Activated T-helper 1 cell treated with Interleukin-2 at 50 U/mL for 16 hours (primary cell): ENCODE results near the gene FTH1.
"Not testable (repeated sequence)": the region's sequence is repeated elsewhere in the genome, so short reads cannot be mapped to it uniquely, and the experiment has no call there.

Source experiments
- DNase-seq: peaks from one replicate; pipeline ENCODE4 v3.0.0-alpha.2; 2020; ENCODE audit warnings: low read depth

Gene FTH1

DNA sequence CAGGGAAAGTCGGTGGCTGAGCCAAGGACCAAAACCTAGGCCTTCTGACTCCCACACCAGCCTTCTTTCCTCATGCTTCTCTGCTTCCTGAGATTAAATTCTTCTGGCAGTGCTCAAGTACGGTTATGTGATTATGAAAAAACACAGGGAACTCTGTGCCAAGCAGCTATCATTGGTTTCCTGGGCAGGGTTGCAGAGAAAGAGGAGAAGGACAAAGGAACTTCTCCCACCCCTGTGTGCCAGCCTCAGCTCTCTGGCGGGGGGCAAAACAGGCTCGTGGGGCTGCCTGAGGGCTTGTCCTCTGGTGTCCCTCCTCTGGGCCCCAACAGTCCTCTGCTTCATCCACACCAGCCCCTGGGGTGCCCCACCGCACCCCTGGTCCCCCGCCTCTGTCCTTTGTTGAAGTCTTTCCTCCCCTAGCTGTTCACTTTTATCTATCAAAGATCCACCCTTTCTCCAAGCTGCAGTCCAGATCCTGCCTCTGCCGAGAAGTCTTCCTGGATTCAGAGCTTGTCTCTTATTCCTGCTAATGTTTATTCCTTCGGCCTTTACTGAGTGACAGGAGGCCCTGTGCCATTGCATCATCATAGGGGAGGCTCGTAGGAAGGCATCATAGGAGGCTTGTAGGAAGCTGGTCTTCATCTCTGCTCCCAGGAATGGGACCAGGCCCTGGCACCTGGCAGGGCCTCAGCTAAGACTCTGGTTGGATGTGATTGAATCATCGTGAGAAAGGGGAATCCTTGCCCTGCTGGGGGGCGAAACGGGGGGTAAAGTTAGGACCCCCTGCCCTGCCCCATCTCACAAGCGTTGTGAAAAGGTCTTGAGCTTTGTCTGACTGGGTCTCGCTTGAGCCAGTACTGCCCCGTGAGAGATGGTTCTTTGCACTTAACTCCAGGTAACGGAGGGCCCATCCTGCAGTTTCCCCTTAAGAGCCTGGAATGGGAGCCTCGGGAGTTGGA is 11.5 kb upstream of the FTH1 start:
- no peak for DNase-seq

DNA sequence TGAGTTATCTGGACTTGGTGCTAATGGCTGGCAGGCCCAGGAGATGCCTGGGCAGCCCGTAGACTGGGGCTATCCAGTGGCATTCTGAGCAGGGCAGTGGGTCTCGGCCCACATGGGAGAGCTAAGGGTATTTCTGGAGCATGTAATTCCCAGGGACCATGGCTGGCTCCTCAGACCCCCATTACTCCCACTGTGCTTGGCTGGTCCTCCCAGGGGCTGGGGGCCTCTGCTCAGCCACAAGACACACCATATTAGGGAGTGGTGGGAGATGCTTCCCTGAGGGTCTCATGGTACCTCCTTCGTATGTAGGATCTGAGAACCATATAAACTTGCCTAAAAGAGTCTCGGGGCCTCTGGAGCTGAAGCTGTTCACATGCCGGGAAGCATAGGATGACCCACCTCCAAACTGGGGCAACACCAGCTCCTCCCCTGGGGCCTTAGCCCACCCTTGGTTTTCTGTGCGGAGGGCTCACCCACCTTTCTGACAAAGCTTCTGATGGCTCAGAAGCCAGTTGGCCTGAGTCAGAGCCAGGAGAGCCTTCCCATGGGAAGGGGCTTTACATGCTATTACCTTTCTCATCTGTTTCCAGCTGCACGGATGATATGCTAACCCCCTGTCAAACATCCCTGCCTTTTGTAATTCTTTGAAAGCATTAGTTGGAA is 9.5 kb upstream of the FTH1 start:
- DNase-seq, result no peak

GRCh38 chr11:61976420-61976800 is 9.0 kb upstream of the FTH1 start:
- no peak for DNase-seq

GRCh38 chr11:61975638-61976419 is 8.4 kb upstream of the FTH1 start:
- no peak for DNase-seq

DNA sequence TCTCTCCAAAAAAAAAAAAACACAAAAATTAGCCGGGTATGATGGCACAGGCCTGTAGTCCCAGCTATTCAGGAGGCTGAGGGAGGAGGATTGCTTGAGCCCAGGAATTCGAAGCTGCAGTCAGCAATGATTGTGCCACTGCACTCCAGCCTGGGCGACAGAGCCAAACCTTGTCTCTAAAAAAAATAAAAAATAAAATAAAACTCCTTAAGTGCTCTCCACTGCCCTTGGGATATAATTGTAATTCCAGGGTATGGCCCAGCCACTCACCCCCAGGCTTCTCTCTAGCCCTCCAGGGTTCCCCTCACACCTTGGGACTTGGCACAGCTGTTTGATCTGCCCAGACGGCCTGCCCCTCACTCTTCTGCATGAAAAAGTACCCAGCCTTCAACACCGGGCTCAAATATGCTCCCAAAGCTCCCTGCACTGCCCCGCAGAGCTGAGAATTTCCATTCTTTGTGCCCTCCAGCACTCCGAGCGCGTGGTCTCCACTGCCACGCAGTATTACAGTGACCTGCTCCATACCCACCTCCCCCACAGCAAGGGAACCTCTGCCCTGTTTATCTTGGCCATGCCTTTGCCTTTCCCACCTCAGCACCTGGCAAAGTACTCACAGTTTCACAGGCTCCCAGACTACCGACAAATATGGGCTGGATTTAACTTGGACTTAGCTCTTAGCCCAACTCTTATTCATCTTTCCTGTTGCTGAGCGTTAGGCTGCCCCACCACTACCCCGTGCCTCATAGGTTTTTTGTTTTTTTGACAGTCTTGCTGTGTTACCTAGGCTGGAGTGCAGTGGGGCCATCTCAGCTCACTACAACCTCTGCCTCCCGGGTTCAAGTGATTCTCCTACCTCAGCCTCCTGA is 7.6 kb upstream of the FTH1 start:
- no peak for DNase-seq

- no peak for DNase-seq
These were observed 6.2 kb upstream of the FTH1 start for GRCh38 chr11:61973476-61974162.

- DNase-seq, result no peak
These were observed 5.4 kb upstream of the FTH1 start for GRCh38 chr11:61972672-61973475.

DNA sequence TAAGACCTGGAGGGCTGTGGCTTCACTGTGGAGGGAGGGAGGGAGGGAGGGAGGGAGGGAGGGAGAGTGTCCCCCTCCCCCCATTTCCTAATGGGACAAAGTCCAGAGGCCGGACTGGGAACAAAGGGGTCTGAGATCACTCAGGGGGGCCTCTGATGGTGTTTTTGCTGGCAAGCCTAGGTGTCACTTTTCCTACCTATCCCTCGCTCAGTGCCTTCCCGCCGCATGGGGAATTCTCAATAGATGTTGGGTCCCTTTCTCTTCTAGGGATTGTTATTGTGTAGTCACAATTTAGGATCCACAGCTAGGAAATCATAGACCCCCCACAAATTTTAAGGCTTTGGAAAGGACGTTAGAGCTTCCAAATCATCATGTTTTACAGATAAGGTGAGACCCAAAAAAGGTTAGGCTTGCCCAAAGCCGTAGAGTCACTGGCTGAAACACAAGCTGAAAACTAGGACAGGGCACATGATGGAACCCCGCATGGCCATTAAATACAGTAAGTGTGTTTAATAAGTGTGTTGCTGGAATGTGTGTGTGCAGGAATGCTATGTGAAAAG is 4.8 kb upstream of the FTH1 start:
- DNase-seq, result no peak

DNA sequence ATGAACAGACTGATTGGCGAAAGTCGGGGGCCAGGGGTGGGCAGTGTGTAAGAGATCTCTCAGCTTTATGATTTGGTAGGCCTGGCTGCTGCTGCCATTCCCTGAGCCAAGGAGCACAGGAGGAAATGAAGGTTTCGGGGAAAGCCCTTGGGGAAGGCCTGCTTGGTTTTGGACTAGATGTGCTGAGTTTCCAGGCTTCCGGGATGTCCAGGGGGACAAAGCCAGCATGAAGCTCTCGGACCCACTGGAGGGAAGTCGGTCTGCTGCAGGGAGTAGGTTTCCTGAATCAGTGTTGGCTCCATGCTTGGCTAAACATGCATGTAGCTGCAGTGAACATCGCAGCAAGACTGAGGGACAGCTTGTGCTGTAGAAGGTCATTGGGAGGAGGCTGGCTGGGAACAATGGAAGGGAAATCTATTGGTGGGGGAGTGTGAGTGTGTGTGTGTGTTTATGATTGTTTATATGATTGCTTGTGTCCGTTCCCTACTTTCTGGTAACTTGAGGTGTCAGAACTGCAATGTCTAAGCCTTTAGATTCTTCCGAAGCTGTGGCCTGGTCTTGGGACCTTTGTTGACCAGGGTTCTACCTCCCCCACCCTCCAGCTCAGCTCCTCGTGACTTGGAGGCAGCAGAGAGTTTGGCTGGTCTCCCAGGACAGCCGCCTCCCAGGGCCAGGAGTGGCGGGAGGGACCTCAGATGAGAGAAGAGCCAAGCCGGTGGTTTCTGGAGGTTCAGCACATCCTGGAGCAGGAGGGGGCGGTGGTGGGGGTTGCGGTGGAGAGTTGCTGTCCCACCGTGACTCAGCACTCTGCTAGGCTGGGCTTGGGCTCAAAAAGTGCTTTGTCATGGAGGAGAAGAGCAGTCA is 4.0 kb upstream of the FTH1 start:
- DNase-seq, result no peak

DNA sequence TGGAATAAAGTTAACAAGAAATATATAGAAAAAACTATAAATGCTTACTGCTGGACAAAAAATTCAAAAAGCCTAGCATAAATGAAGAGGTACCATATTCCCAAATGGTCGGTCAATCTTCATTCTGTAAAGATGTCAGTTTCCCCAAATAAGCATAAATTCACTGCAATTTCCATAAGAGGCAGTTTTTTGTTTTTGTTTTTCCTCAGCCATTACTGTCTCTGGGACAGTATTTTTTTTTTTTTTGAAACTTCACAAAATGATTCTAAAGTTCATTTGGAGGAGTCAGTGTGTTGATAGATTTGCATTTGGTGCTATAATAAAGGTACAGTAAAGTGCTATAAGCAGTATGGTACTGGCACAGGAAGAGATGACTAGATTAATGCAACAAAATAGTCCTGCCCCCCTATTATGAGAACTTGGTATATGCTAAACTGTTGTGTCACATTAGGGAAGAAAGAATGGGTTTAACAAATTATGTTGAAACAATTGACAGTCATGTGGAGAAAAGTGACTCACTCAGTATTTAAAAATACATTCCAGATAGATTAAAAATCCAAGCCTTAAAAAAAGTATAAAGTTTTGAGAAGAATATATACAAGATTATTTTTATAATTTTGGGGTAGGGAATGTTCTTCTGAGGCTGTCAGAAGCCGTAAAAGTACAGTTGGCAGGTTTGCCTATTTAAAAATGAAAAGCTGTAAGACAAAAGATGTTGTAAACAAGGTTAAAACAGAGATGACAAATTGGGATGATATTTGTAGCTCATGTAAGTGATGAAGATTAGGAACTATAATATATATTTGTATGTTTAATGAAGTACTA is 2.6 kb upstream of the FTH1 start:
- DNase-seq, result no peak

DNA sequence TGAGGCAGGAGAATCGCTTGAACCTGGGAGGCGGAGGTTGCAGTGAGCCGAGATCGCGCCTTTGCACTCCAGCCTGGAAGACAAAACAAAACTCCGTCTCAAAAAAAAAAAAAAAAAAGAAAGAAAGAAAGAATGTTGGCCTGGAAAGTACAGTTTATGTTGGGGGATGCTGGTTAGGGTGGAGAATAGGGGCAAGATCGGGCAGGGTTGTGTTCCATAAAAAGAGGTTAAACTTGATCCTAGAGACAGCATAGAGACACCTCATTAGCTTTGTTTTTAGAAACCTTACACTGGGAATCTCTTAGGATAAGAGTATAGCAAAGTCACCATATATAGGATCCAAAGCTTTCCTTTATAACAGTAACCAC is 1.9 kb upstream of the FTH1 start:
- DNase-seq, result no peak

GRCh38 chr11:61968758-61969390 is 1.4 kb upstream of the FTH1 start:
- DNase-seq, result no peak

DNA sequence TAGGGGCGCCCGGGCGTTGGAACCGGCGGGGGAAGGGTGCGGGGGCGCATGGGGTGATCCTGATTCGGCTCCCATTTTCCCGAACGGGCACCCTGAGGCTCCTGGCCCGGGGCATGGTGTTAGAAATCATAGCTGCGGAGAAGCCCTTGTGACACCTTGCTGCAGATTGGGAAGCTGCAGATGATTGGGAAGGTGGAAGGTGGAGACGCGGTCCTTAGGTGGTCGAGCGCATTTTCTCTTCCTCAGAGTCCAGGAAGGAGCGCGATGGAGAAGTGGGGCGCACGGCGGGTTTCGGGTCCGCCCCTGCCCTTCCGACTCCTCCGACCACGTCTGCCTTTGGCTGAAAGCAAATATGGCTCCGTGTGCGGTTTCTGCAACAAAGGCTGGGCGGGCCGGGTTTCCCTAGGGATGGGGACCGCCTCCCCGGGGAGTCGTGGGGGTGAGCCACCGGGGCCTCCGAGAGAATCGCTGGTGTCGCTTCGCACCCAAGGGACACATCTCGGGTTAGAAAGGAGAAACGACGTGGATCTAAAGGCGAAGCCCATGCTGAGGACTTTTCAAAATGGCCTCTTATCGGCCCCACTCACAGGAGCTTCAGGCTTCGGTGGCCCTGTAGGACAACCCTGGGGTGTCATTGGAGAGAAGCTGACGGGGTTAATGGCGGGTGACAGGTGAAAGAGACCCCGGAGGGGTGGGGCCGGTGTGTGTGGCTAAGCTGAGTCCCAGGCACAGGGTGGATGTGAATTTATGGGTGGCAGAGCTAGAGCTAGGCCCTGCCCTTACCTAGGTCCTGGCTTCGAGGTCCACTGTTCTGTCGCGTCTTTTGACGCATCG is 707 bp upstream of the FTH1 start:
- peak; percentile 18 for DNase-seq

- DNase-seq, result no peak
These were observed 709 bp downstream of the FTH1 start for GRCh38 chr11:61966734-61967115.

DNA sequence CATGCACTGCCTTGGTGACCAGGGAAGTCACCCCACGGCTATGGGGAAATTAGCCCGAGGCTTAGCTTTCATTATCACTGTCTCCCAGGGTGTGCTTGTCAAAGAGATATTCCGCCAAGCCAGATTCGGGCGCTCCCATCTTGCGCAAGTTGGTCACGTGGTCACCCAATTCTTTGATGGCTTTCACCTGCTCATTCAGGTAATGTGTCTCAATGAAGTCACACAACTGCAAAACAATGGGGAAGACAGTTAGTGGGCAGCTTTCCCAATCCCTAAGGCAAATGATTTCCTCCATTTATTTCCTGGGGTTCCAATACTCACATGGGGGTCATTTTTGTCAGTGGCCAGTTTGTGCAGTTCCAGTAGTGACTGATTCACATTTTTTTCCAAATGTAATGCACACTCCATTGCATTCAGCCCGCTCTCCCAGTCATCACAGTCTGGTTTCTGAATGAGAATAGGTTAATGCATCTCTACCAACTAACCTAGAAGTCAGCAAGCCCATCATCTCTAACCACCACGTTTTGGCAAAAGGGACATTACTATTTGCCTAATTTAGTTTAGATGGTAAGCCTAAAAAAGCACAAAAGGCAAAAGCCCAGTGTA is 2.7 kb downstream of the FTH1 start:
- not testable (repeated sequence) for DNase-seq

DNA sequence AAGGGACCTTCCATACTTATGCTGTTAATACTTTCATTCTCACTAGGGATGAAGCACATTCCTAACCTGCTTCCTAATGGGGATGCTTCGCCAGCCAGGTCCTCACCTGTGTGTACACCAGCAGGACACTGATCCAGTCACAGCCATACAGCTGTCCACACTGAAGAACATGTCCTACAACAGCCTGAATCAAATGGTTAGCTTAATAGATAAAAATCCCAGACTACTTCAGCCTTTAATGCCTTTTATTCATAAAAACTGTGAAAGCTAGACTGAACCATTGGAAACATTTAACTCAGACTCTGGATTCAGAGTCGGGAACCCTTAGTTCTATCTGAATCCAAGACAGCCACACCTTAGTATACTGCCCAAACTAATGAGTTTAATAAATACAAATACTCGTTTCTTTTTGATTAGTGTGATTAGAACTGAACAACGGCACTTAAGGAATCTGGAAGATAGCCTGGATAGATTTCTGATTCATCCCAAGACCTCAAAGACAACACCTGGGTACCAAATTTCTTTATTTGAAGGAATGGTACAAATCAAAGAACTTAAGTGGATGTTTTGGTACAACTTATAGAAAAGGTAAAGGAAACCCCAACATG is 3.3 kb downstream of the FTH1 start:
- DNase-seq, result no peak
